ENCODE measurements around the gene ARHGAP10. TPM values are rescaled to one million over a fixed set of nuclear protein-coding genes. Genes with fewer than 3 reads are reported as not detected.

The ARHGAP10 gene
- total and polyA plus RNA-seq, 2 donors, result 71.3 to 76.7 TPM

DNA sequence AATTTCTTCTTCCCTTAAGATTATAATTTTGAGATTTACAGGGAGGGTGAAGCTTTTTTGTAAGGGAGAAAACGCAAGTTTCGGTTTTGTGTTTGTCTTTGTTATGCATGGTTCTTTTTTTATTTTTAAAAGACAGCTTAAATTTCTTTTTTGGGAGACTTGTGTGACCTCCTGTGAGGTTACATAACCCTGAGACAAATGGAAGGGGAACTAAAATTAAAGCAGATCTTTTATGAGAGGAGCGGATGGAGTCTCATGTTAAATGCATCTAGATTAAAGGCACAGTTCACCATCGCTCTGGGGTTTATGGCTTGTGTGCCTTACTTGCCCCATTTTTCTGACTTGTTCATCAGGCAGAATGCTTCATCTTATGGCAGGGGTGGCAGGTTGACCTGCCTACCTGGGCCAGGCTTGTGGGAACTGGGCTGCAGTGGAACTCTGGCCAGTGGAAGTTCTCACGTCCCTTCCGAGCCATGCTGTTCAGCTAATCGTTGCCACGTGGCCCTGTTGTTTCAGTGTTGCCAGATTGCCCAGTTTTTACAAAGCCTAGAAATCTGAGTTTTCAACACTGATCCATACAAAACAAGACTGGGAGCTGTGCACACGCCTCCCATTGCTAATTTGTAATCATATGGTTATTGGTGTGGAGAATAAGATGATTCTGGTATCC is 291.8 kb downstream of the ARHGAP10 start:
- no peak for DNase-seq (ENCODE audit: extremely low spot score)
- Histone ChIP-seq H3K36me3 (ENCODE audit: insufficient read depth) (no peaks in the 10 kb centered on the region), H3K27ac (ENCODE audit: low read depth) (no peak overlapping the region), H3K4me3 (ENCODE audit: low read depth, low read length) (no peak overlapping the region), H3K4me1 (ENCODE audit: insufficient read depth) (no peaks in the 10 kb centered on the region)
- WGBS, result 90% methylated on average over 9 of the region's 9 CpGs

DNA sequence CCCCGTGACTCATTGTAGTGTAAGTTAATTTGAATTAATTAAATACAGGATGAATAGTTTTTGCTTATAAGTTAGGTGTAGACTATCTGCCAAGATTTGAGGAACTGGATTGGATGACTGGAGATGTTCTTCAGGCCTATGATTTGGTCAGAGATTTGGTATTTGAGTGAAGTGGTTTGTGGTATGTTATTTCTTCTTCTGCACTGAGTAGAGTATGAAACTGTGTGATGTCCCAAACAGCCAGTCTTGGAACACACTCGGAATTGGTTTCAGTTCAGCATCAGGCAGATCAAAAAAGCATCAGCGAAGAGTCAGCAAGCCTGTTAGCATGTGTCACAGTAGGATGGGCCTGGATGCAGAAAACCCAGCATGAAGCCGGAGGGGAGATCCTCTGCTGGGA is 294.1 kb downstream of the ARHGAP10 start:
- no peaks in the 10 kb centered on the region for H3K36me3 ChIP-seq (ENCODE audit: insufficient read depth)
- no peaks in the 10 kb centered on the region for H3K4me1 ChIP-seq (ENCODE audit: insufficient read depth)
- WGBS, result 79% methylated on average over 4 of the region's 4 CpGs
- H3K27ac ChIP-seq (ENCODE audit: low read depth), result no peak overlapping the region
- no peak for DNase-seq (ENCODE audit: extremely low spot score)
- no peak overlapping the region for H3K4me3 ChIP-seq (ENCODE audit: low read depth, low read length)

DNA sequence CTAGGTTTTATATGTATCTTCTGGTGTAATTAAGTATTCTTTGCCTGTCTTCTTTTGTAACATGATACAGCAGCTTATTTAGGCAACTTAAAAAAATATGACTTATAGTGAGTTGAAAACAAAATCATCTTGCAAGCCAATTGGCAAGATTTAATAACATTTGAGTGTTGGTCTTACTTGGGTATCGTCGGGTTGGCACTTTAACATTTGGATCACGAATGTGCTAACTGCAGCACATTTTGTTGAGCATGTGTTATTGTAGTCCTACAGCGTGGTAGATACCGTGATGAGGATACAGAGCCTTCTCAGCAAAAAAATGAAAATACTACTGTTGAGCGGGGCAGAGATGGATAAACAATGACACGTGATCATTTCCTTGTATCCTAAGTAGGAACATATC is 295.3 kb downstream of the ARHGAP10 start:
- Histone ChIP-seq H3K4me1 (ENCODE audit: insufficient read depth) (no peaks in the 10 kb centered on the region), H3K27ac (ENCODE audit: low read depth) (no peak overlapping the region), H3K36me3 (ENCODE audit: insufficient read depth) (no peaks in the 10 kb centered on the region), H3K4me3 (ENCODE audit: low read depth, low read length) (no peak overlapping the region)
- 77% methylated on average over 7 of the region's 7 CpGs for WGBS
- DNase-seq (ENCODE audit: extremely low spot score), result no peak

DNA sequence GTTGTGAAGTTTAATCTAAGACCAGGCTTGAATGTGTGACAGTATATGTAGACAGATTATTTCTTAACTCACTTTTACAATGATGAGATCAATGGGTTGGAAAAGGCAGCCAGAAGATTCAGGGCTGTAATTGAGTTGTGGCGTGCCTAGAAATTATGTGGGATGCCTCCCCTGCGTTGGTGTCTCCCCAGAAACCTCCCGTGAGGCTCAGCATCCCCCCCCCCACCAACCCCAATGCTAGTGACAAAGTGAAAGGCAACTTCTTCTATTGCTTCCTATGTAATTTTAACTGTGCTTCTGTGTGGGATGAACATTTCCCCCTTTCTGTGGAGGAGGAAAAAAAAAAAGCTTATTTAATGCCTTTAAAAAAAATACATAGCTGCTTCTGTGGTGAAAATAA is 297.9 kb downstream of the ARHGAP10 start:
- 92% methylated on average over 3 of the region's 3 CpGs for WGBS

DNA sequence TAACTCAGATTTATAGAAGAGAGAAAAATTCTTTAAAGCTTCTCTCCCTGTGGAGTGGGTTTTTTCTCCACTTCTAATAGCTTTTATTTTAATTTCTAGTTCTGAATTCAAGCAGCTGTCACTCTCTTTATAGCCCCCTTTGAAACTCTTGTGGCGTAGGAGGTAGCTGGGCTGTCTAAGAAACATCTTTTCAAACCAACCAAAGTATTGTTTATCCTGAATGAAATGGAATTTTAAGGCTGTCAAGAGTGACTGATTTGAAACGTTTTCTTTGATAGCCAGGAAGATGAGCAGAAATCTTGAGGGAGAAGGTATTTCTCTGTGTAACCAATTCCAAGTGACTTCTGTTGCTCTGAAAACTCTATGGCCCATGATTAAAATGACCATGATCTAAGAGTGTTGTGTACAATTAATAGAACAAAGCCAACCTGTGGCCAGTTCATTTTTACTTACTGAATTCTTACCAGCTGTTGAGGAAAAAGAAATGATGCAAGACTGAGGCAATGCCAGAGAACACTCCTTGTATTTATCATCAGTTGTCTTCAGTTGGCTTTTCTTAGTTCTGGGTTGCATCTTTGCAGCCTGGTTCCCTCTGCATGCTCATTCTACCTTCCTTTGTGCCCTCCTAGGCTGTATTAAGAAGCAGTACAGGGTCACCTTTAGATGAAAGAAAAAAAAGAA is 298.4 kb downstream of the ARHGAP10 start:
- H3K27ac ChIP-seq (ENCODE audit: low read depth), result no peak overlapping the region

More for the DNA sequence above, 297.9 kb downstream of the ARHGAP10 start:
- Histone ChIP-seq H3K36me3 (ENCODE audit: insufficient read depth) (no peaks in the 10 kb centered on the region), H3K4me1 (ENCODE audit: insufficient read depth) (no peaks in the 10 kb centered on the region), H3K27ac (ENCODE audit: low read depth) (no peak overlapping the region), H3K4me3 (ENCODE audit: low read depth, low read length) (no peak overlapping the region)
- no peak for DNase-seq (ENCODE audit: extremely low spot score)

DNA sequence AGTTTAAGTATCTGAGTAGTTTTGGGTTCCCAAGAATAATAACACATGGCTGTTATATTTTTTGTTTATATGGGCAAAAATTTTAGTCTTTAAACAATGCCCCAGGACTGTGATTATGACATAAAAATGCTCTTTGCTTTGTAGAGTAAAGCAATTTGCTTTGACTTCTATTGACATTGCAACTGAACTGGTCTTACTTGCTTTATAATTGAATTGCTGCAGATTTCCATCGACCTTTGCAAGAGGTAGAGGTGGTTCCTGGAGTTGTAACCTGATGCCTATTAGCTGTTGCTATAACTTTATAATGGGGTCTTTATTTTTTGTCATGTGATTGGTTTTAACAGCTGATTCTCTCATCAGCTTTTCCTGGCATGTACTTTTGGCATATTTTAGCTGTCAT is 302.9 kb downstream of the ARHGAP10 start:
- H3K27ac ChIP-seq (ENCODE audit: low read depth), result no peak overlapping the region
- no peak overlapping the region for H3K4me3 ChIP-seq (ENCODE audit: low read depth, low read length)
- WGBS, result 34% methylated on average over 1 of the region's 1 CpG
- no peaks in the 10 kb centered on the region for H3K4me1 ChIP-seq (ENCODE audit: insufficient read depth)
- DNase-seq (ENCODE audit: extremely low spot score), result no peak
- H3K36me3 ChIP-seq (ENCODE audit: insufficient read depth), result no peaks in the 10 kb centered on the region

More for the DNA sequence above, 298.4 kb downstream of the ARHGAP10 start:
- no peaks in the 10 kb centered on the region for H3K4me1 ChIP-seq (ENCODE audit: insufficient read depth)
- WGBS, result 69% methylated on average over 2 of the region's 2 CpGs
- H3K4me3 ChIP-seq (ENCODE audit: low read depth, low read length), result no peak overlapping the region
- no peaks in the 10 kb centered on the region for H3K36me3 ChIP-seq (ENCODE audit: insufficient read depth)
- DNase-seq (ENCODE audit: extremely low spot score), result no peak

DNA sequence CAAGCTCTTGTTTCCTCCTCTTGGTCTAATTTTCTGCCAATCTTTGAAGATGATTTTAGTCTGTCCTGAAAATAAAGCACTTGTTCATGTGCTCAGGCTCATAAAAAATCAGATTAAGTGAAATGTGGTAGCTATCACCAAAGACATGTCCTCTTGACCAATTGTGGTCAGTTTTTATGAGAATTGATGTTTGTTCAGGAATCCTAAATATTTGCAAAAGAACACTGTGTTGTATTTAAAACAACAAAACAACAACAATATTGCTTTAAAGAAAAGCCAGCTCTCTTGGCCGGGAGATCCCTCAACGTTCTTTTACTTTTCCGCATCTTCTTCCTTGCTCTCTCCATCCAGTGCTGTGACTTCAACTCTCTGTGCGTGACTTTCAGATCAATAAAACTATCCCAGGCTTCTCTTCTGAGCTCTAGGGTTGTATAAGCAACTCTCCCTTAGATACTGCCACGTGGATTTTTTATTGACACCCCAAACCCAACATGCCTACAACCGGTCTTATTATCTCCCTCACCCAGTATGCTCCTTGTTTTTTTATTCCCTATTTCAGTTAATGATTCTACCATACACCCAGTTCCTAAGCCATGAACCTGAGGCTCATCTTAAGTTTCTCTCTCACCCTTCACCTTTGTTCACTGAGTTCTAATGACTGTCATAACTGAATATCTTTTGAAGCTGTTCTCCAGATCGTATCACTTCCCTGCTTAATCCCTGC is 309.9 kb downstream of the ARHGAP10 start:
- whole genome bisulfite sequencing, result 70% methylated on average over 7 of the region's 7 CpGs
- no peak overlapping the region for H3K27ac ChIP-seq (ENCODE audit: low read depth)
- H3K4me1 ChIP-seq (ENCODE audit: insufficient read depth), result no peaks in the 10 kb centered on the region
- no peaks in the 10 kb centered on the region for H3K36me3 ChIP-seq (ENCODE audit: insufficient read depth)
- DNase-seq (ENCODE audit: extremely low spot score), result no peak
- H3K4me3 ChIP-seq (ENCODE audit: low read depth, low read length), result no peak overlapping the region

DNA sequence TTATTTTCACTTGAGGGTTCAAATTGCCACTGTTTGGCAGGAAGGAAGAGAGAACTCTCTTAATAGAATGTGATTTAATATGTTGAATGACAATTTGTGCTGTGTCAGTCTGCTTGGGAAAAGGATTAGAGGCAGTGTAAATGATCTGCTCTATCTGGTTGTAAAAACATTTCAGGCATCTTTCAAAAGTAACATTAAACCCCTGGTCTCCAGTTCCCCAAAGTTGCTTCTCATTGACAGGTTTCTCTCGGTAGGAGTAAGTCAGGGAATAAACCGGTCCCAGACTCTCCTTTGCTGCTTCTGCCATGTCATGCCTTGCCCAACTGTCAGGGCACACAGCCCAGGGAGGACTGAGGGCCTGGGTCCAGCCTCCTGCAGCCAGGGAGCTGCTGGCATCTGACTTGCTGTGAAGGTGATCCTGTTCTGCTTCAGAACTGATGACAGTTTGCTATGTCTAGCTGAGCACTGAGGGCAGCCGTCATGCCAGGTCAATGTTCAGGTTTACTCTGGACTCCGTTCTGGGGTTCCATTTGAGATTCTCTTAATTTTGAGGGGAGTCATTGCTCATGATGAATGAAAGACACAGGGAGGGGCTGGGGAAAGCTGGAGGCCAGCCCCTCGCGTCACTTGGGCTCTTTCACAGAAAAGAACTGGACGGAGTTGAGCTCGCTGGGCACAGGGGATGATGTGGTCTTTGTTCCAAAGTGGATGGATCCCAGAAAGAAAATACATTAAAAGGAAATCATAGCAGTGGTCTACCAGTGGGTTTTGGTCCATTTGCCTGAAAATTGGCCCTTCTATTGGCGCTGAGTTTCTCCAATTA is 312.4 kb downstream of the ARHGAP10 start:
- no peaks in the 10 kb centered on the region for H3K4me1 ChIP-seq (ENCODE audit: insufficient read depth)
- H3K36me3 ChIP-seq (ENCODE audit: insufficient read depth), result no peaks in the 10 kb centered on the region
- H3K27ac ChIP-seq (ENCODE audit: low read depth), result no peak overlapping the region
- DNase-seq (ENCODE audit: extremely low spot score), result no peak
- 83% methylated on average over 9 of the region's 9 CpGs for WGBS
- H3K4me3 ChIP-seq (ENCODE audit: low read depth, low read length), result no peak overlapping the region

DNA sequence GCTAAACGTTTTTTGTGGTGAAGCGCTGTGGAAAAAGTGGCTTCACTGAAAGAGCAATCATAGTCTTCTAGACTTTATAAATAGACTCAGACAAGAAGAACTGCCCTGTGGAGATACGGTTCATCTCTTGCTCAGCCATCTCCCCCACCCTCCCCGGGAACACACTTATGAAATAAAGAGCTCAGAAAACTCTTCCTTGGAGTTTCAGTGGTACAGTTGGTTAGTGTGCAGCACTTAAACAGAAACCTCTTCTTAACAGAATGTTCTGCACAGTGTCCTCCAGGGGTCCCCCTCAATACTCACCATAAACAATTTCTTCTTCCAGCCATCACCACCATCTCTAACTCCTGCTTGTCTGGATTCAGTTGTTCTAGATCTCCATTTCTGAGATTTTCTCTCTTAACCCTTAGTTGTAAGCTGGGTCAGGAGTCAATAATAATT is 313.0 kb downstream of the ARHGAP10 start:
- Histone ChIP-seq H3K27ac (ENCODE audit: low read depth) (no peak overlapping the region), H3K4me1 (ENCODE audit: insufficient read depth) (no peaks in the 10 kb centered on the region), H3K4me3 (ENCODE audit: low read depth, low read length) (no peak overlapping the region), H3K36me3 (ENCODE audit: insufficient read depth) (no peaks in the 10 kb centered on the region)
- WGBS, result 85% methylated on average over 4 of the region's 4 CpGs
- DNase-seq (ENCODE audit: extremely low spot score), result no peak

DNA sequence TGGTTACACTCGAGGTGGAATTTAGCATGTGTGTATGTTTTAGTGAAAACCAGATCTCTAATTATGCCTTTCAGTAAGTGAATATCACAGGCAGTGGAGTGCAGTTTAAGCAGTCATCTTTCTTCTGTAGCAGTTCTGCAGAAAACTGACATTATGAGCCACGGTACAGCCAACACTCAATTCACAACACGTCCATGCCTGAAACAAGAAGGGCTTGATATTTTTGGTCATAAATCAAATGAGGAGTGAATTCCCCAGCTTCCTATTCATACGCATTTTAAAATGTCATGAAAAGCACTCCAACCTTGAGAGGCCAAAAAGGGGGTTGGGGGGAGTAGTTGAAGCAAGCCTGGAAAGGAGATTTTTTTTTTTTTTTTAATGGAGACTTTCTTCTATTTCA is 316.7 kb downstream of the ARHGAP10 start:
- Histone ChIP-seq H3K4me1 (ENCODE audit: insufficient read depth) (no peaks in the 10 kb centered on the region), H3K4me3 (ENCODE audit: low read depth, low read length) (no peak overlapping the region), H3K27ac (ENCODE audit: low read depth) (no peak overlapping the region), H3K36me3 (ENCODE audit: insufficient read depth) (no peaks in the 10 kb centered on the region)
- peak; percentile 29 for DNase-seq (ENCODE audit: extremely low spot score)
- WGBS, result 39% methylated on average over 4 of the region's 4 CpGs

DNA sequence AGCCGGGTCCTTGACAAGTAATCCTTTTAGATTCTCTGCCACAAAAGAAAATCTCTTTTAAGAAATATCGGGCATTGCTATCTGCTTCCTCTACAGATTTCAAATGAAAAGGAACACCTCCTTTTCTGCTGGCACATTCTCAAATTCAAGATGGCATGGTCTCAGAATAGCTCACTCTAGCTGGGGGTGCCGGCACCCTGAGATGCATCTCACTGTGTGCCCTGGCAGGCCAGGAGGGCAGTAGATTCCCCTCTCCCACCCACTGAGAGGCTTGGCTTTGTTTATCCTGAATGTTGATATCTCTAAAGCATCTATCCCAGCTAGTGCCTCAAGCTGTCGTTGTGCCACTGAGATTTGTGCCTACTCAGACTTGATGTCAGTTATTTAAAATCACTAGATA is 319.5 kb downstream of the ARHGAP10 start:
- H3K27ac ChIP-seq (ENCODE audit: low read depth), result no peak overlapping the region
- DNase-seq (ENCODE audit: extremely low spot score), result no peak
- WGBS, result 71% methylated on average over 4 of the region's 4 CpGs
- no peak overlapping the region for H3K4me3 ChIP-seq (ENCODE audit: low read depth, low read length)
- H3K4me1 ChIP-seq (ENCODE audit: insufficient read depth), result no peaks in the 10 kb centered on the region
- H3K36me3 ChIP-seq (ENCODE audit: insufficient read depth), result no peaks in the 10 kb centered on the region

DNA sequence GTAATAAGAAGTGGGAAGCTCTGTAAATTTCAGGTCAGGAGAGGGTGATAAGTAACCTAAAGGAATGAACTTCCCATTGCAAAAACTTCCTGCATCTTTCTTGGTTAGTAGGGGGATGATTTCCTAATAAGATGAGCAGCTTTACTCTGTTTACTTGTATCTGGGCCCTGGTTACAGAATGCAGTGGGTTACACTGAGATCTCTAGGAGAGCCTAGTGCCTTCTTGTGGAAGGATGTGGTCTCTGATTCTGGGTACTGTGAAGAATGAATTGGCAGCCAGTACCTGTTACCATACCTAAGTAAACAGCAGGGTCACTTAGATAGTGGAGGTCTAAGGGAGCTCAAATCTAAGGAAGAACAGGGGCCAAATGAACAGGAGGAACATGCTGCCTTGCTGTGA is 320.6 kb downstream of the ARHGAP10 start:
- H3K27ac ChIP-seq (ENCODE audit: low read depth), result no peak overlapping the region
- H3K4me1 ChIP-seq (ENCODE audit: insufficient read depth), result peaks cover 3% of the 10 kb centered on the region
- no peaks in the 10 kb centered on the region for H3K36me3 ChIP-seq (ENCODE audit: insufficient read depth)
- no peak for DNase-seq (ENCODE audit: extremely low spot score)
- no peak overlapping the region for H3K4me3 ChIP-seq (ENCODE audit: low read depth, low read length)

DNA sequence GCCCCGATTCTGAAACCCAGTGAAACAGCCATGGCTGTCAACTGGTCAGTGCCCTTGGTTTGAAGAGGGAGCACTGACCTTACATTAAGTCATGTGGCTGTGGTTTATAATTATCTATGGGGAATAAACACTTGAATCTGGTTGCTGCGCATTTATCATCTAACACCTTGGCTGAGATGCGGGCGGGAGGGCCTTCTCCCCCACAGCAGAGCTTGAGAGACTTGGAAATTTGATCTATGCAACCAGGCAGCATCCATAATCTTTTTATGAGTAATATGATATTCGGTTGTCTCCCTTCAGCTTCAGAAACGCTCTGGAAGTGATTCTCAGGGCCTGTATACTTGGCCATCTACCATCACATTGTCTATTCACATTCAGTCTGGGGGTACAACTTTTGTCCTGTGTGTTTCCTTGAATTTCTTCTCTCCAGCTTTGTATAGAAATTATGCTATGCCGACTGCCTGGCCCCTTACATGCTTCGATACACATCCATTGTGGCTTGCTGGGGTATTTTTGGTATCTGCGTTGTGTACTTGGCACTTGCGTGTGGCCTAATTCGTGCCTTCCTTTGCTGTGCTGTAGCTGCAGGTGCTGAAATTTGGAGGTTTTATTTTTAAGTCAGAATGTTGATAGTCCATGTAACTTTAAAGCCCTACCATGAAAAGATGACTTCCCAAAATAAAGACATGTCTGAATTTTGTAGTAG is 321.6 kb downstream of the ARHGAP10 start:
- Histone ChIP-seq H3K4me1 (ENCODE audit: insufficient read depth) (peaks cover 3% of the 10 kb centered on the region), H3K4me3 (ENCODE audit: low read depth, low read length) (no peak overlapping the region), H3K36me3 (ENCODE audit: insufficient read depth) (no peaks in the 10 kb centered on the region), H3K27ac (ENCODE audit: low read depth) (no peak overlapping the region)
- 44% methylated on average over 11 of the region's 11 CpGs for WGBS
- no peak for DNase-seq (ENCODE audit: extremely low spot score)
